Measurements from ENCODE around the gene GJB5. TPM values are rescaled to one million over a fixed set of nuclear protein-coding genes. Genes with fewer than 3 reads are reported as not detected.

The GJB5 gene
- total and polyA plus RNA-seq, 10 of the 15 experiments (the other 5 are each of a cell fraction or from before 2014, with no cell fraction given): not detected

DNA sequence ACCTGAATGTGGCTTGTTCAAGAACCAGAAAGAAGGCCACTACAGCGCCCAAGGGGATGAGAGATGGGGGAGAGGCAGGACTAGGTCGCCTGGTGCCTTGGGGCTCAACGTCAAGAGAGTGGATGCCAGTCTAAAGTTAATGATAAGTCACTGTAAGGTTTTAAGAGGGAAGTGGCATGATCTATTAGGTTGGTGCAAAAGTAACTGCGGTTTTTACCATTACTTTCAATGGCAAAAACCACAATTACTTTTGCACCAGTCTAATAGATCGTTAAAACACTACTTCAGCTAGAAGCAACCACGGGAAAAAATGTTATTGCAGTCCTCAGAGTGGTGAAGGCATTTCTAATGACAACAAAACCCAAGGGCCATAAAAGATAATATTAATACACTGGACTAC is 23.5 kb downstream of the GJB5 start:
- ChIA-PET CTCF (no interaction called here), POLR2A (no interaction called here)
- H3K4me2 ChIP-seq (ENCODE audit: control insufficient read depth, insufficient read depth): no peak overlapping the region
- no peak for TF ChIP-seq YY1 (IDR thresholded peaks at IDR 0.05; ENCODE audit: low read depth, low read length)
- TF ChIP-seq, protein P1, sequence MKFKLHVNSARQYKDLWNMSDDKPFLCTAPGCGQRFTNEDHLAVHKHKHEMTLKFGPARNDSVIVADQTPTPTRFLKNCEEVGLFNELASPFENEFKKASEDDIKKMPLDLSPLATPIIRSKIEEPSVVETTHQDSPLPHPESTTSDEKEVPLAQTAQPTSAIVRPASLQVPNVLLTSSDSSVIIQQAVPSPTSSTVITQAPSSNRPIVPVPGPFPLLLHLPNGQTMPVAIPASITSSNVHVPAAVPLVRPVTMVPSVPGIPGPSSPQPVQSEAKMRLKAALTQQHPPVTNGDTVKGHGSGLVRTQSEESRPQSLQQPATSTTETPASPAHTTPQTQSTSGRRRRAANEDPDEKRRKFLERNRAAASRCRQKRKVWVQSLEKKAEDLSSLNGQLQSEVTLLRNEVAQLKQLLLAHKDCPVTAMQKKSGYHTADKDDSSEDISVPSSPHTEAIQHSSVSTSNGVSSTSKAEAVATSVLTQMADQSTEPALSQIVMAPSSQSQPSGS (IDR thresholded peaks at IDR 0.05; ENCODE audit: low read length): no peak
- TF ChIP-seq SREBF1 (IDR thresholded peaks at IDR 0.05; ENCODE audit: low read length): no peak
- no peak for TF ChIP-seq MEF2B (IDR thresholded peaks at IDR 0.05; ENCODE audit: partially characterized antibody, poor library complexity, severe bottlenecking)
- TF ChIP-seq PML (IDR thresholded peaks at IDR 0.05; ENCODE audit: low read length): no peak
- TF ChIP-seq ETV6 (conservative IDR thresholded peaks at IDR 0.05 in 1 of 2, IDR thresholded peaks at IDR 0.05 in 1 of 2; ENCODE audit: borderline replicate concordance in 1 of 2, low read depth in 1 of 2): no peak
- no peak for TF ChIP-seq FOXK2 (IDR thresholded peaks at IDR 0.05)
- no peak for TF ChIP-seq MEF2A (IDR thresholded peaks at IDR 0.05; ENCODE audit: insufficient read depth, low read depth, low read length)
- no peak for TF ChIP-seq CREB1 (IDR thresholded peaks at IDR 0.05; ENCODE audit: low read depth)
- TF ChIP-seq, protein P2, sequence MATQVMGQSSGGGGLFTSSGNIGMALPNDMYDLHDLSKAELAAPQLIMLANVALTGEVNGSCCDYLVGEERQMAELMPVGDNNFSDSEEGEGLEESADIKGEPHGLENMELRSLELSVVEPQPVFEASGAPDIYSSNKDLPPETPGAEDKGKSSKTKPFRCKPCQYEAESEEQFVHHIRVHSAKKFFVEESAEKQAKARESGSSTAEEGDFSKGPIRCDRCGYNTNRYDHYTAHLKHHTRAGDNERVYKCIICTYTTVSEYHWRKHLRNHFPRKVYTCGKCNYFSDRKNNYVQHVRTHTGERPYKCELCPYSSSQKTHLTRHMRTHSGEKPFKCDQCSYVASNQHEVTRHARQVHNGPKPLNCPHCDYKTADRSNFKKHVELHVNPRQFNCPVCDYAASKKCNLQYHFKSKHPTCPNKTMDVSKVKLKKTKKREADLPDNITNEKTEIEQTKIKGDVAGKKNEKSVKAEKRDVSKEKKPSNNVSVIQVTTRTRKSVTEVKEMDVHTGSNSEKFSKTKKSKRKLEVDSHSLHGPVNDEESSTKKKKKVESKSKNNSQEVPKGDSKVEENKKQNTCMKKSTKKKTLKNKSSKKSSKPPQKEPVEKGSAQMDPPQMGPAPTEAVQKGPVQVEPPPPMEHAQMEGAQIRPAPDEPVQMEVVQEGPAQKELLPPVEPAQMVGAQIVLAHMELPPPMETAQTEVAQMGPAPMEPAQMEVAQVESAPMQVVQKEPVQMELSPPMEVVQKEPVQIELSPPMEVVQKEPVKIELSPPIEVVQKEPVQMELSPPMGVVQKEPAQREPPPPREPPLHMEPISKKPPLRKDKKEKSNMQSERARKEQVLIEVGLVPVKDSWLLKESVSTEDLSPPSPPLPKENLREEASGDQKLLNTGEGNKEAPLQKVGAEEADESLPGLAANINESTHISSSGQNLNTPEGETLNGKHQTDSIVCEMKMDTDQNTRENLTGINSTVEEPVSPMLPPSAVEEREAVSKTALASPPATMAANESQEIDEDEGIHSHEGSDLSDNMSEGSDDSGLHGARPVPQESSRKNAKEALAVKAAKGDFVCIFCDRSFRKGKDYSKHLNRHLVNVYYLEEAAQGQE (IDR thresholded peaks at IDR 0.05; ENCODE audit: low read depth, low read length): no peak
- no peak for TF ChIP-seq TCF12 (IDR thresholded peaks at IDR 0.05; ENCODE audit: low read depth, low read length)
- no peak for TF ChIP-seq CEBPB (IDR thresholded peaks at IDR 0.05; ENCODE audit: borderline replicate concordance in 1 of 2, low read depth in 2 of 2, low read length in 2 of 2)
- TF ChIP-seq TAF1 (IDR thresholded peaks at IDR 0.05; ENCODE audit: borderline replicate concordance, low read depth, low read length): no peak
- TF ChIP-seq HDAC6 (IDR thresholded peaks at IDR 0.05; ENCODE audit: unreplicated experiment): no peak
- TF ChIP-seq BCL11A (IDR thresholded peaks at IDR 0.05; ENCODE audit: low read depth, low read length): no peak
- TF ChIP-seq SRF (IDR thresholded peaks at IDR 0.05; ENCODE audit: low read depth in 2 of 2, low read length in 2 of 2): no peak
- TF ChIP-seq MTA2 (IDR thresholded peaks at IDR 0.05; ENCODE audit: low read depth): no peak
- TF ChIP-seq, protein P3, sequence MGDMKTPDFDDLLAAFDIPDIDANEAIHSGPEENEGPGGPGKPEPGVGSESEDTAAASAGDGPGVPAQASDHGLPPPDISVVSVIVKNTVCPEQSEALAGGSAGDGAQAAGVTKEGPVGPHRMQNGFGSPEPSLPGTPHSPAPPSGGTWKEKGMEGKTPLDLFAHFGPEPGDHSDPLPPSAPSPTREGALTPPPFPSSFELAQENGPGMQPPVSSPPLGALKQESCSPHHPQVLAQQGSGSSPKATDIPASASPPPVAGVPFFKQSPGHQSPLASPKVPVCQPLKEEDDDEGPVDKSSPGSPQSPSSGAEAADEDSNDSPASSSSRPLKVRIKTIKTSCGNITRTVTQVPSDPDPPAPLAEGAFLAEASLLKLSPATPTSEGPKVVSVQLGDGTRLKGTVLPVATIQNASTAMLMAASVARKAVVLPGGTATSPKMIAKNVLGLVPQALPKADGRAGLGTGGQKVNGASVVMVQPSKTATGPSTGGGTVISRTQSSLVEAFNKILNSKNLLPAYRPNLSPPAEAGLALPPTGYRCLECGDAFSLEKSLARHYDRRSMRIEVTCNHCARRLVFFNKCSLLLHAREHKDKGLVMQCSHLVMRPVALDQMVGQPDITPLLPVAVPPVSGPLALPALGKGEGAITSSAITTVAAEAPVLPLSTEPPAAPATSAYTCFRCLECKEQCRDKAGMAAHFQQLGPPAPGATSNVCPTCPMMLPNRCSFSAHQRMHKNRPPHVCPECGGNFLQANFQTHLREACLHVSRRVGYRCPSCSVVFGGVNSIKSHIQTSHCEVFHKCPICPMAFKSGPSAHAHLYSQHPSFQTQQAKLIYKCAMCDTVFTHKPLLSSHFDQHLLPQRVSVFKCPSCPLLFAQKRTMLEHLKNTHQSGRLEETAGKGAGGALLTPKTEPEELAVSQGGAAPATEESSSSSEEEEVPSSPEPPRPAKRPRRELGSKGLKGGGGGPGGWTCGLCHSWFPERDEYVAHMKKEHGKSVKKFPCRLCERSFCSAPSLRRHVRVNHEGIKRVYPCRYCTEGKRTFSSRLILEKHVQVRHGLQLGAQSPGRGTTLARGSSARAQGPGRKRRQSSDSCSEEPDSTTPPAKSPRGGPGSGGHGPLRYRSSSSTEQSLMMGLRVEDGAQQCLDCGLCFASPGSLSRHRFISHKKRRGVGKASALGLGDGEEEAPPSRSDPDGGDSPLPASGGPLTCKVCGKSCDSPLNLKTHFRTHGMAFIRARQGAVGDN (IDR thresholded peaks at IDR 0.05): no peak

More for the DNA sequence above, 23.5 kb downstream of the GJB5 start:
- Histone ChIP-seq H3K4me1 (ENCODE audit: control insufficient read depth, insufficient read depth, low read length) (no peaks in the 10 kb centered on the region), H3K27ac (ENCODE audit: control insufficient read depth, insufficient read depth) (no peak overlapping the region), H3K36me3 (ENCODE audit: control insufficient read depth in 2 of 2, insufficient read depth in 2 of 2, low read length in 1 of 2) (no peaks in the 10 kb centered on the region), H2AFZ (ENCODE audit: control insufficient read depth, low read depth, low read length) (no peak overlapping the region), H3K9me3 (replicated peaks; ENCODE audit: control insufficient read depth, insufficient read depth, low read length) (no peaks in the 10 kb centered on the region), H3K79me2 (ENCODE audit: control insufficient read depth, insufficient read depth, low read length) (no peaks in the 10 kb centered on the region), H3K27me3 (replicated peaks in 1 of 2; ENCODE audit: control insufficient read depth in 2 of 2, insufficient read depth in 2 of 2, low read length in 1 of 2) (peaks cover 2 to 10% of the 10 kb centered on the region in 2 experiments; a peak in 3 of 4 replicates), H3K9ac (ENCODE audit: control insufficient read depth, insufficient read depth, low read length) (no peak overlapping the region), H4K20me1 (ENCODE audit: control insufficient read depth, insufficient read depth) (no peaks in the 10 kb centered on the region), H3K4me3 (no peak overlapping the region)
- FAIRE-seq (no peak), ATAC-seq (no peak), DNase-seq (ENCODE audit: low read depth, low spot score) (no peak)
- SMC1A ChIA-PET (ENCODE audit: uncharacterized antibody, unreplicated experiment): interaction anchor here (1.1 kb wide), 1 partner anchor 123 kb away, joined by 3 read pairs; no protein-coding TSS in a partner anchor
- in situ Hi-C loops (cut with MboI) (no loop called here), intact Hi-C loops (cut with micrococcal nuclease; ENCODE audit: unreplicated experiment) (no loop called here)
- BruUV-seq (replicated peaks): no TSS peak
- RAD21 ChIA-PET (ENCODE audit: unreplicated experiment): no interaction called here
- 4% methylated on average over 6 of the region's 6 CpGs for WGBS (ENCODE audit: insufficient coverage, insufficient replicate concordance, low lambda C conversion rate, missing lambda C conversion rate)

Data from GM12878 (cell line).